Suppressor macrophage (primary cell): ENCODE measurements around the gene CASD1.

ENCODE experiments used
- DNase-seq, 4 experiments: peaks; one replicate each; pipeline ENCODE4 v3.0.0-alpha.2; 2020 to 2022

The CASD1 gene

DNA sequence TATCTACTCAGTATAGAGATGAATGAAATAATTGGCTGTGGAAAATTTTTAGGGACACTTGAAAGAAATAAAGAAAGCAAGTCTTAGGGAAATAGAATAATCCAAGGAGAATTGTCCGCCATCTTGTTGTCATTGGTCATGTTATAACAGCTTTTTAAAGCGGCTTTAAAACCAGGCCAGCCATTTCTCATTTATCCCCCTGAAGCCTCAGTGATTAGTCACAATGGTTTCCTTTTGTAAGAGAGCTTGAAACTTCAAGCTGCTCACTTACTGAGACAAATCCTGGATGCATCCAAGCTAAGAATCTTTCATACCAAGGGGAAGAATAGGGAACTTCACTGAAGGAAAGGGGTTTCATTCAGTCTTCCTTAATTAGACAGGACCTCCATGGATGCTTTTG is 78.5 kb downstream of the CASD1 start:
- no peak for DNase-seq

DNA sequence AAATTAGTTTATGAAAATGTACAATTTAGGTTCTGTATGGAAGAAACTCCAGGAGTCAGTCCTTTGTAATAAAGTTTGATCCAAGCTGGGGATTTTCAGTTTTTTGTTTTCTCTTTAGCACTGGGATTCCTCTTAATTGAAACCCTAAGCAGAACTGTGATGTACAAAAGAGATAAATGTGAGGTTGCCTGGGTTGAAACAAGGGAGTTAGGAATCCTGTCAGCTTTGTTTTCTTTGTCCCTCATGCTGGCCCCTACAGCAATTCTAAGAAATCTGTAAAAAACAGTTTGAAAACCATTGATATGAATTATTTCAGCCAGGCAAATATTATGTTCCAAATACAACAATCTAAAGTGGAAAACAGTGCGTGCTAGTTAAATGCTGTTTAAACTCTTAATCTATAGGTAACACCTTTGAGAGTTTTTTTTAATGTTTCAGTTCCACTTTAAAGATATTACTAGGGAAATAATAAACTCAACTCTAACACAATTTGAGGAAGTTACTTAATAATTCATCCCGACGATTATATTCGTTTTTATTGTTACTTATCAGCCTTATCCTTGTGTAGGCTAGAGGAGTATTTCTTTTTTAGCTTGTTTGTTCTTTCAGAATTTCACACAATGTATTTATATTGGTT is 81.0 kb downstream of the CASD1 start:
- peak in 1 of 4 experiments; percentile 1 for DNase-seq

DNA sequence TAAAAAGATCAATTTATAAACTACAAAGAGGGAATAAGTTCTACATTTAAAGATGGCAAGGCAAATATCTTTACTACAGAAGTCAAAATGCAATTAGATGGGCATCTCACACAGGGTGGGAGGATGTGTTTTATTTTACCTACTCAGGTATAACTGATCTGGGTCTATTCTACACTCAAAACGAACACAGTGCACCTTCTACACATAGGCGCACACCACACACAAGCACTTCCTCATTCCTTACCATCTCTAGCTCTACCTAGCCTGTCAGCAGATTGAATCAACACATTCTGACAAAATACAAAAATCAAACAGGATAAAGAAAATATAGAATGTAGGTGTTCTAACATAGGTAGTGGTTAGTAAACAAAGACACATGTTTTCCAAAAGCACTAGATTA is 81.6 kb downstream of the CASD1 start:
- DNase-seq = peak in 1 of 4 experiments; percentile 2

DNA sequence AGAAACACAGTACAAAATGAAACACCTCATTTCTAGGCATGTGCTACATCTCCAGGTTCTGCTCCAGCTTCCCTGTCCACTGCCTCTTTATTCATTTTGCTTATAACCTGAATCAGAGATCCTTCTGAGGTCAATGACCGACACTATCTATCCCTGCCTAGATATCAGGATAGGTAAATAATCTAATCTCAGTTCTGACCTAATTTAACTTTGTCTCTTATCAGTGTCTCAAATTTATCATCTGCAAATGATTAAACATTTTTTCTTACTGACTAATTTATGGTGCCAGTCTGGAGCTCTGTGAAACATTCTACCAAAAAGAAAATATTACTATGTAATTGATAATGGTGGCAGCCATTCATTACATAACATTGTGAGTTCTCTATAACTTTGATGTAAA is 85.3 kb downstream of the CASD1 start:
- DNase-seq = no peak

DNA sequence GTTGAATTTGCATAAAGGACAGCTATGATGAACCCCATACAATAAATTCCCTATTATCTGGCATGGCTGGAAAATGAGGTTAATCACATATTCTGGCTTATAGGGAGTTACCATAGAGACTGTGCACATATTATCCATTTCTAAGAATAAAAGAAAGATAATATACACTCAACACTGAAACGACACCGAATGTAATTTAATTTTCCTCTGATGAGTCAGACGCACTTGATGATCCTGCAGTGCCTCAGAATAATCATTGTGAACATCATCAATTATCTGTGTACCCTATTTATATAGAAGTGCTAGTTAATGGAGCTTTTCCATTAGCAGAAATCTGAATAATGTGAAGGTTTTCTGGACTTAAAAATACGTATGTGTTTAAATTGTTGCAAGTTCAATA is 86.1 kb downstream of the CASD1 start:
- DNase-seq = no peak

DNA sequence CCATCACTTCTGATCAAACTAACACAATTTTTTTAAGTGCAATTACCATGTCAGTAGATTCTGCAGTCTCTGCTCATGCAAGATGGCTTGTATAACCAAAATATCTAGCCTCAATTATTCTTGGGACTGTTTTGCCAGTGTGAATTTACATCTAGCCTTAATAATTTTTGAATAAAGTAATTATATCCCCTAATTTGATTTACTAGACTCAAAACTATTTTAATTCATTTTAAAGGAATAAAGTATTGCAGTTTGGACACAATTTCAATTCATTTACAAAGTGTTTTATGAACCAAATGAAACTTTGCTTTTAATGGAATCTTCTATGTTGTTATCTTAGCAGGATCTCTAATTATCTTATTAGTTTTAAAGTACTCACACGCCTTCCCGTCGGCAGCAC is 90.7 kb downstream of the CASD1 start:
- DNase-seq = no peak

DNA sequence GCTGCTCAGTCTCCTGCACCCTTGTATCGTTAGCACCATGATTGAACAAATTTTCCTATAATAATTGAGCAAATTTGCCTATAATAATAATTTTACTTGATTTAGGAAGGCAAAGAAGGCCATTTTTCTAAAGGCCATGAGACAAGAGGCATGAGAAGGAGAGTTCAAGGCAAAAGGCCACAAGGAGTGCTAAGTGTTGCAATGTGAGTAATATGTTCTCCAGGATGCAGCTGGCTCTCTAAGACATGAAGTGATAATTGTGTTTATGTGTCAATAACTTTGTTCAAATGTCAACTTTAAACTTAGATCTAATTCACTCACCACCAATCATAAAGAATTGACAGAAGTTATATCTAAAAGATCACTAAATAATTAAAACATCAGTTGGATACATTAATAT is 92.6 kb downstream of the CASD1 start:
- DNase-seq = no peak

DNA sequence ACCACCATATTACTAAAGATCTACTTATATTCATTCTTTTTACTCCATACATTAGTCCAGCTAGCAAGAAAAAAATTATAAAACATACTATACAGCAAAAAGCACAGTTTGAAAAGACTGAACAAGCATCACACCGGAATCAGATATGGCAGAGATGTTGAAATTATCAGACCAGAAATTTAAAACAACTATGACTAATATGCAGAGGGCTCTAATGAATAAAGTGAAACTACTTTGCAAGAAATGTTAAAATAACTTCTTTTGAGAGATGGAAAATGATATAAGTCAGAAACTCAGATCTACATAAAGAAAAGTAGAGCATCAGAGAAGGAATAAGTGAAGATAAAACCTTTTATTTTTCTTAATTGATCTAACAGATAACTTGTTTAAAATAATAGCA is 95.4 kb downstream of the CASD1 start:
- DNase-seq = no peak
